IMR-90 (cell line): ENCODE measurements around the gene HMG20A. TPM values are rescaled to one million over a fixed set of nuclear protein-coding genes. Genes with fewer than 3 reads are reported as not detected.

ENCODE experiments used
- ATAC-seq: fragments of 200-7000 bp; cut with Tn5 transposase; 2 replicates; pipeline ENCODE4 v1.9.1; 2020; ENCODE audit warnings: low read depth, mild to moderate bottlenecking, moderate library complexity
- BruUV-seq: library from RNA; stranded (reverse); fragments of 400-500 nt; replicated peaks from 2 replicates; lab custom pipeline; 2021; lab: Mats Ljungman, UMichigan
- CTCF ChIA-PET: fragments of 300-600 bp; formaldehyde crosslinking; extraction: SDS; loops from one replicate; lab custom pipeline; 2021; ENCODE audit warnings: antibody characterized with exemption; lab: Yijun Ruan, JAX
- POLR2A ChIA-PET: fragments of 300-600 bp; sonication (Branson Sonifier 250); formaldehyde crosslinking; loops from one replicate; lab custom pipeline; 2022; ENCODE audit warnings: antibody characterized with exemption; ENCODE audit not compliant: unreplicated experiment; lab: Charles Lee
- DNase-seq: peaks from one replicate; pipeline ENCODE4 v3.0.0; 2013
- H2AFZ ChIP-seq: replicated peaks from 2 replicates; pipeline ENCODE3; 2013; ENCODE audit warnings: low read length, mild to moderate bottlenecking; ENCODE audit not compliant: poor library complexity
- H2AK5ac ChIP-seq: 2 replicates; pipeline ENCODE4 v1.6.1; 2013; ENCODE audit warnings: low read depth, low read length, inconsistent platforms
- H2AK9ac ChIP-seq: replicated peaks from 2 replicates; pipeline ENCODE3; 2013; ENCODE audit warnings: mild to moderate bottlenecking, low read depth, low read length, moderate library complexity; ENCODE audit not compliant: poor library complexity
- H2BK120ac ChIP-seq: 2 replicates; pipeline ENCODE4 v1.6.1; 2013; ENCODE audit warnings: low read depth, low read length, inconsistent platforms
- H2BK15ac ChIP-seq: 3 replicates; pipeline ENCODE4 v1.6.1; 2013; ENCODE audit warnings: low read depth, low read length, inconsistent platforms
- H2BK20ac ChIP-seq: 2 replicates; pipeline ENCODE4 v1.6.1; 2013; ENCODE audit warnings: low read depth, mild to moderate bottlenecking, inconsistent platforms, low read length, moderate library complexity
- H2BK5ac ChIP-seq: 2 replicates; pipeline ENCODE4 v1.6.1; 2013; ENCODE audit warnings: mild to moderate bottlenecking, low read depth, low read length, inconsistent platforms; ENCODE audit not compliant: poor library complexity, severe bottlenecking
- H3K14ac ChIP-seq: replicated peaks from 2 replicates; pipeline ENCODE4 v1.6.1; 2013; ENCODE audit warnings: low read depth, low read length, inconsistent platforms
- H3K18ac ChIP-seq: 2 replicates; pipeline ENCODE4 v1.6.1; 2013; ENCODE audit warnings: low read depth, low read length, control low read depth
- H3K23ac ChIP-seq: 2 replicates; pipeline ENCODE4 v1.6.1; 2013; ENCODE audit warnings: low read depth, low read length, inconsistent platforms
- H3K27ac ChIP-seq: 2 replicates; pipeline ENCODE4 v1.5.1; 2013; ENCODE audit warnings: mild to moderate bottlenecking, control low read depth, low read length; ENCODE audit not compliant: insufficient read depth
- H3K27me3 ChIP-seq: 2 replicates; pipeline ENCODE4 v1.6.1; 2013; ENCODE audit warnings: low read length; ENCODE audit not compliant: control insufficient read depth, insufficient read depth
- H3K36me3 ChIP-seq: 2 replicates; pipeline ENCODE4 v1.6.1; 2013; ENCODE audit warnings: low read length, mixed read lengths; ENCODE audit not compliant: control insufficient read depth, insufficient read depth
- H3K4ac ChIP-seq: 2 replicates; pipeline ENCODE4 v1.6.1; 2013; ENCODE audit warnings: low read depth, low read length, inconsistent platforms
- H3K4me1 ChIP-seq: 2 replicates; pipeline ENCODE4 v1.6.1; 2013; ENCODE audit warnings: low read length, mixed read lengths; ENCODE audit not compliant: control insufficient read depth, insufficient read depth
- H3K4me2 ChIP-seq: 2 replicates; pipeline ENCODE4 v1.6.1; 2013; ENCODE audit warnings: low read depth, mild to moderate bottlenecking, control low read depth, low read length, moderate library complexity
- H3K4me3 ChIP-seq: 2 replicates; pipeline ENCODE4 v1.5.1; 2013; ENCODE audit warnings: low read depth, mild to moderate bottlenecking, control low read depth, low read length, moderate library complexity; ENCODE audit not compliant: insufficient read depth
- H3K56ac ChIP-seq: 2 replicates; pipeline ENCODE4 v1.6.1; 2013; ENCODE audit warnings: low read length, inconsistent platforms; ENCODE audit not compliant: insufficient read depth; ENCODE audit errors: extremely low read depth
- H3K79me1 ChIP-seq, 2 experiments: 2 replicates each; pipeline ENCODE4 v1.6.1; 2013; ENCODE audit warnings: low read length in 2 of 2, inconsistent platforms in 1 of 2, low read depth in 1 of 2
- H3K9ac ChIP-seq: 2 replicates; pipeline ENCODE4 v1.6.1; 2013; ENCODE audit warnings: low read depth, low read length, control low read depth
- H3K9me1 ChIP-seq: 2 replicates; pipeline ENCODE4 v1.6.1; 2013; ENCODE audit warnings: low read length, inconsistent platforms; ENCODE audit not compliant: insufficient read depth
- H3K9me3 ChIP-seq: 2 replicates; pipeline ENCODE4 v1.6.1; 2013; ENCODE audit warnings: low read length; ENCODE audit not compliant: control insufficient read depth, insufficient read depth
- H4K20me1 ChIP-seq: 2 replicates; pipeline ENCODE4 v1.6.1; 2013; ENCODE audit warnings: low read length, inconsistent platforms; ENCODE audit not compliant: insufficient read depth
- H4K5ac ChIP-seq: 2 replicates; pipeline ENCODE4 v1.6.1; 2013; ENCODE audit warnings: mild to moderate bottlenecking, low read depth, low read length, control low read depth
- H4K8ac ChIP-seq, 2 experiments: 2 replicates each; pipeline ENCODE4 v1.6.1; 2013; ENCODE audit warnings: low read depth in 2 of 2, low read length in 2 of 2, control low read depth in 1 of 2, inconsistent platforms in 1 of 2
- H4K91ac ChIP-seq: 2 replicates; pipeline ENCODE4 v1.6.1; 2013; ENCODE audit warnings: low read depth, low read length, inconsistent platforms; ENCODE audit not compliant: insufficient read depth
- BHLHE40 ChIP-seq: fragments of 150-350 bp; IDR thresholded peaks from 2 replicates; pipeline ENCODE4 v1.6.1; 2016; ENCODE audit warnings: mild to moderate bottlenecking, low read depth, low read length
- CEBPB ChIP-seq: IDR thresholded peaks from 2 replicates; pipeline ENCODE4 v1.6.1; 2012; ENCODE audit warnings: low read depth, low read length, improper control_type of control experiment
- CHD1 ChIP-seq: IDR thresholded peaks from 2 replicates; pipeline ENCODE4 v1.6.1; 2012; ENCODE audit warnings: low read depth, low read length, improper control_type of control experiment
- CTCF ChIP-seq: conservative IDR thresholded peaks from 2 replicates; pipeline ENCODE4 v1.5.1; 2012; ENCODE audit warnings: mild to moderate bottlenecking, low read depth, low read length, improper control_type of control experiment
- FOS ChIP-seq: fragments of 150-350 bp; IDR thresholded peaks from 2 replicates; pipeline ENCODE4 v1.6.1; 2016; ENCODE audit warnings: low read depth, low read length
- MAFK ChIP-seq: IDR thresholded peaks from 2 replicates; pipeline ENCODE4 v1.6.1; 2012; ENCODE audit warnings: low read depth, low read length, improper control_type of control experiment
- MAZ ChIP-seq: IDR thresholded peaks from 2 replicates; pipeline ENCODE4 v1.6.1; 2012; ENCODE audit warnings: low read depth, mild to moderate bottlenecking, low read length, improper control_type of control experiment, moderate library complexity, borderline replicate concordance
- MXI1 ChIP-seq: IDR thresholded peaks from 2 replicates; pipeline ENCODE4 v1.6.1; 2012; ENCODE audit warnings: low read depth, mild to moderate bottlenecking, low read length, moderate library complexity, borderline replicate concordance
- NFE2L2 ChIP-seq: fragments of 150-350 bp; IDR thresholded peaks from 2 replicates; pipeline ENCODE4 v1.6.1; 2016; ENCODE audit warnings: low read depth, mild to moderate bottlenecking, low read length
- POLR2A ChIP-seq: IDR thresholded peaks from 2 replicates; pipeline ENCODE4 v1.6.1; 2012; ENCODE audit warnings: mild to moderate bottlenecking, low read depth, low read length
- RAD21 ChIP-seq: IDR thresholded peaks from 2 replicates; pipeline ENCODE4 v1.6.1; 2012; ENCODE audit warnings: low read length, improper control_type of control experiment
- RCOR1 ChIP-seq: IDR thresholded peaks from 2 replicates; pipeline ENCODE4 v1.6.1; 2012; ENCODE audit warnings: mild to moderate bottlenecking, low read length, improper control_type of control experiment; ENCODE audit not compliant: insufficient replicate concordance
- RFX5 ChIP-seq: IDR thresholded peaks from 2 replicates; pipeline ENCODE4 v1.8.0; 2012; ENCODE audit warnings: low read depth, mild to moderate bottlenecking, low read length, moderate library complexity
- SMC3 ChIP-seq: fragments of 150-350 bp; IDR thresholded peaks from 2 replicates; pipeline ENCODE4 v1.6.1; 2016; ENCODE audit warnings: low read depth, mild to moderate bottlenecking, antibody characterized with exemption, low read length, moderate library complexity
- WGBS, 2 experiments: methylation state at CpG; one replicate each; pipeline versions ENCODE4 v1.1.5 to v1.1.7; 2013; ENCODE audit warnings: missing lambda C conversion rate in 2 of 2; ENCODE audit not compliant: insufficient read length in 1 of 2; ENCODE audit errors: extremely low coverage in 2 of 2; 5-methylcytosine and 5-hydroxymethylcytosine counted together
- dilution Hi-C: fragments of 300-500 bp; cut with HindIII; formaldehyde crosslinking; loops from one replicate; pipeline ENCODE4 v1.14.3; 2018; ENCODE audit warnings: low sequenced_read_pairs; ENCODE audit not compliant: unreplicated experiment
- in situ Hi-C: fragments of 300-500 bp; cut with MboI; formaldehyde crosslinking; loops from 3 replicates; pipeline ENCODE4 v1.14.3; 2019; ENCODE audit warnings: low sequenced_read_pairs, inconsistent platforms, mixed read lengths
- intact Hi-C: fragments of 100-400 bp; cut with micrococcal nuclease; formaldehyde crosslinking; loops from 2 replicates; pipeline ENCODE4 v1.10.0; 2022
- polyA plus RNA-seq, 3 experiments: library from polyadenylated mRNA; depleted of rRNA; stranded (reverse); fragments of >200 nt; gene quantifications; 2 replicates each; pipeline ENCODE4 v1.2.3, GENCODE V29; 2012; ENCODE audit warnings: low replicate concordance in 1 of 3
- total RNA-seq: library from RNA; depleted of rRNA; stranded (reverse); fragments of >200 nt; gene quantifications from 2 replicates; pipeline ENCODE4 v1.2.3, GENCODE V29; 2012
- TF ChIP-seq, protein P1 (sequence below): fragments of 150-350 bp; IDR thresholded peaks from 2 replicates; pipeline ENCODE4 v1.6.1; 2016; ENCODE audit warnings: low read depth, mild to moderate bottlenecking, low read length, moderate library complexity, borderline replicate concordance
- TF ChIP-seq, protein P2 (sequence below): fragments of 150-350 bp; IDR thresholded peaks from 2 replicates; pipeline ENCODE4 v1.6.1; 2017; ENCODE audit warnings: mild to moderate bottlenecking, antibody characterized with exemption, low read length, low read depth

Gene HMG20A
- total and polyA plus RNA-seq, 2 of the 4 experiments (the other 2 are of a cell fraction) = 22.3 to 25.3 TPM

DNA sequence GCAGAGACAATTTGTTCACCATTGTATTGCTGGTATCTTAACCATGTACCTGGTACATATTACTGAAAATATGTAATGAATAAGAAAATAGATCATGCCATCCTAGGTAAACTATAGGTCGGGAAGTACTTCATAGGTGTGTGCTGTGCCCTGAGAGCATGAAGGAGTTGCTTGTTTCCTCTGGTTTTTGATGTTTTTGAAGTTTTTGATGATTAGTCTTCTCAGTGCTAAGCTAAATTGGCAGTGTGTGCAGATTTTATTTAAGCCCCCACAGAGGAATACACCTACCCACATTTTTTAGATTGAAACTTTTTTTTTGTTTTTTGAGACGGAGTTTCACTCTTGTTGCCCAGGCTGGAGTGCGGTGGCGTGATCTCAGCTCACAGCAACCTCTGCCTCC, 16.6 kb downstream of the HMG20A start:
- ChIA-PET POLR2A (no interaction called here), CTCF (no interaction called here)
- Histone ChIP-seq H3K23ac (no peak overlapping the region), H3K56ac (no peak overlapping the region), H3K9me3 (no peaks in the 10 kb centered on the region), H2BK120ac (no peak overlapping the region), H2BK20ac (no peak overlapping the region), H2AK5ac (no peak overlapping the region), H3K4me1 (0 out of 2 replicates have a peak, but pooled peaks cover 2% of the 10 kb centered on the region), H3K27me3 (no peaks in the 10 kb centered on the region), H3K14ac (no peak overlapping the region), H2BK15ac (no peak overlapping the region), H4K8ac (no peak overlapping the region), H3K27ac (no peak overlapping the region), H4K20me1 (peaks cover 17% of the 10 kb centered on the region; the same call in 1 of the 2 replicates), H3K4me2 (no peak overlapping the region), H4K5ac (no peak overlapping the region), H2AFZ (no peak overlapping the region), H3K36me3 (no peaks in the 10 kb centered on the region), H3K4me3 (no peak overlapping the region), H3K9me1 (no peaks in the 10 kb centered on the region), H2AK9ac (no peak overlapping the region), H3K9ac (no peak overlapping the region), H2BK5ac (no peak overlapping the region), H4K91ac (no peak overlapping the region), H3K18ac (no peak overlapping the region), H3K79me1 (peaks cover 5 to 35% of the 10 kb centered on the region in 2 experiments; a peak in 3 of 4 replicates), H3K4ac (no peak overlapping the region)
- intact Hi-C loops (no loop called here), dilution Hi-C loops (no loop called here), in situ Hi-C loops (no loop called here)
- DNase-seq (no peak), ATAC-seq (no peak)
- TF ChIP-seq MAFK (no peak), MAZ (no peak), POLR2A (no peak), FOS (no peak), NFE2L2 (no peak), RFX5 (no peak), RCOR1 (no peak), CEBPB (no peak), CTCF (no peak), MXI1 (no peak), SMC3 (no peak), CHD1 (no peak), BHLHE40 (no peak), RAD21 (no peak)
- TF ChIP-seq, protein P1, sequence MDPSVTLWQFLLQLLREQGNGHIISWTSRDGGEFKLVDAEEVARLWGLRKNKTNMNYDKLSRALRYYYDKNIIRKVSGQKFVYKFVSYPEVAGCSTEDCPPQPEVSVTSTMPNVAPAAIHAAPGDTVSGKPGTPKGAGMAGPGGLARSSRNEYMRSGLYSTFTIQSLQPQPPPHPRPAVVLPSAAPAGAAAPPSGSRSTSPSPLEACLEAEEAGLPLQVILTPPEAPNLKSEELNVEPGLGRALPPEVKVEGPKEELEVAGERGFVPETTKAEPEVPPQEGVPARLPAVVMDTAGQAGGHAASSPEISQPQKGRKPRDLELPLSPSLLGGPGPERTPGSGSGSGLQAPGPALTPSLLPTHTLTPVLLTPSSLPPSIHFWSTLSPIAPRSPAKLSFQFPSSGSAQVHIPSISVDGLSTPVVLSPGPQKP = no peak
- TF ChIP-seq, protein P2, sequence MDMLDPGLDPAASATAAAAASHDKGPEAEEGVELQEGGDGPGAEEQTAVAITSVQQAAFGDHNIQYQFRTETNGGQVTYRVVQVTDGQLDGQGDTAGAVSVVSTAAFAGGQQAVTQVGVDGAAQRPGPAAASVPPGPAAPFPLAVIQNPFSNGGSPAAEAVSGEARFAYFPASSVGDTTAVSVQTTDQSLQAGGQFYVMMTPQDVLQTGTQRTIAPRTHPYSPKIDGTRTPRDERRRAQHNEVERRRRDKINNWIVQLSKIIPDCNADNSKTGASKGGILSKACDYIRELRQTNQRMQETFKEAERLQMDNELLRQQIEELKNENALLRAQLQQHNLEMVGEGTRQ = no peak
- BruUV-seq = no TSS peak
- no CpG with 5 or more reads among the region's 4 CpGs for WGBS, 2 experiments
